GM19397 (cell line): ENCODE measurements around the gene SSNA1.
A peak's percentile ranks its signal among the peaks of the same experiment; 100 is the strongest.

ENCODE experiments used
- ATAC-seq: cut with Tn5 transposase; IDR thresholded peaks from one replicate; pipeline ENCODE4 v1.9.1; 2021; ENCODE audit warnings: mild to moderate bottlenecking, moderate library complexity; ENCODE audit not compliant: unreplicated experiment

Gene SSNA1

GRCh38 chr9:137188490-137189296, at the start of gene SSNA1, which contains the start of gene ANAPC2:
Gene SSNA1 (plus strand): TSS chr9:137188676. CDS start chr9:137188727, 51 bp downstream.
Gene ANAPC2 (minus strand): TSS chr9:137188560. CDS start chr9:137188532, 28 bp downstream.
- ATAC-seq: peak; percentile 78

- no peak for ATAC-seq
These were observed 49.6 kb upstream of the SSNA1 start, which contains the start of gene GRIN1 for GRCh38 chr9:137138722-137139467. Gene GRIN1 (plus strand): TSS chr9:137139154. CDS start chr9:137139487, 333 bp downstream.

GRCh38 chr9:137139468-137140150, 48.9 kb upstream of the SSNA1 start:
- ATAC-seq: no peak

- ATAC-seq: no peak
These were observed 48.1 kb upstream of the SSNA1 start for GRCh38 chr9:137140151-137141012.

- no peak for ATAC-seq
These were observed 47.2 kb upstream of the SSNA1 start for GRCh38 chr9:137141050-137141810.

- ATAC-seq: no peak
These were observed 46.2 kb upstream of the SSNA1 start for GRCh38 chr9:137141976-137142936.

- ATAC-seq: no peak
These were observed 45.0 kb upstream of the SSNA1 start for GRCh38 chr9:137143459-137143858.

GRCh38 chr9:137145731-137146526, 42.5 kb upstream of the SSNA1 start:
- no peak for ATAC-seq

GRCh38 chr9:137146527-137146918, 42.0 kb upstream of the SSNA1 start:
- no peak for ATAC-seq

- no peak for ATAC-seq
These were observed 41.2 kb upstream of the SSNA1 start for GRCh38 chr9:137147091-137147792.

GRCh38 chr9:137147793-137148160, 40.7 kb upstream of the SSNA1 start:
- no peak for ATAC-seq

GRCh38 chr9:137148242-137148641, 40.2 kb upstream of the SSNA1 start:
- no peak for ATAC-seq

GRCh38 chr9:137148661-137149060, 39.8 kb upstream of the SSNA1 start:
- no peak for ATAC-seq

- ATAC-seq: no peak
These were observed 39.1 kb upstream of the SSNA1 start for GRCh38 chr9:137149363-137149762.

- ATAC-seq: no peak
These were observed 38.4 kb upstream of the SSNA1 start for GRCh38 chr9:137149942-137150616.

GRCh38 chr9:137150617-137151457, 37.6 kb upstream of the SSNA1 start:
- ATAC-seq: peak; percentile 40
